Astrocyte (in vitro differentiated cells and primary cell): Measurements from ENCODE around the gene ERGIC2. TPM values are rescaled to one million over a fixed set of nuclear protein-coding genes. Genes with fewer than 3 reads are reported as not detected.

Experiments used
- DNase-seq: peaks from one replicate; pipeline ENCODE4 v3.0.0-alpha.2; 2010; ENCODE audit warnings: low read depth
- FAIRE-seq: peaks from 2 replicates; lab custom pipeline; 2011; peaks lifted over from hg19 to GRCh38; lab: Jason Lieb, UNC
- H2AFZ ChIP-seq: 2 replicates; pipeline ENCODE4 v1.6.0; 2012; ENCODE audit warnings: low read depth, low read length, inconsistent platforms
- H3K27ac ChIP-seq: 2 replicates; pipeline ENCODE4 v1.5.1; 2011; ENCODE audit warnings: low read depth, low read length, inconsistent platforms
- H3K27me3 ChIP-seq: 2 replicates; pipeline ENCODE4 v1.6.0; 2011; ENCODE audit warnings: low read length, inconsistent platforms; ENCODE audit not compliant: insufficient read depth
- H3K36me3 ChIP-seq: 2 replicates; pipeline ENCODE4 v1.5.1; 2011; ENCODE audit warnings: low read length, inconsistent platforms; ENCODE audit not compliant: insufficient read depth
- H3K4me1 ChIP-seq: 2 replicates; pipeline ENCODE4 v1.5.1; 2011; ENCODE audit warnings: low read length, inconsistent platforms; ENCODE audit not compliant: insufficient read depth
- H3K4me2 ChIP-seq: 2 replicates; pipeline ENCODE4 v1.6.0; 2012; ENCODE audit warnings: low read length, inconsistent platforms
- H3K4me3 ChIP-seq: 2 replicates; pipeline ENCODE4 v1.5.1; 2011; ENCODE audit warnings: low read depth, mild to moderate bottlenecking, low read length, inconsistent platforms; ENCODE audit not compliant: insufficient read depth
- H3K79me2 ChIP-seq: 2 replicates; pipeline ENCODE4 v1.6.0; 2012; ENCODE audit warnings: mild to moderate bottlenecking, low read length, inconsistent platforms; ENCODE audit not compliant: insufficient read depth
- H3K9ac ChIP-seq: 2 replicates; pipeline ENCODE4 v1.6.0; 2012; ENCODE audit warnings: mild to moderate bottlenecking, low read length, inconsistent platforms
- H3K9me3 ChIP-seq: 2 replicates; pipeline ENCODE4 v1.5.1; 2012; ENCODE audit warnings: low read depth, mild to moderate bottlenecking, low read length, inconsistent platforms; ENCODE audit not compliant: insufficient read depth
- H4K20me1 ChIP-seq: 2 replicates; pipeline ENCODE4 v1.6.0; 2012; ENCODE audit warnings: low read length, inconsistent platforms; ENCODE audit not compliant: insufficient read depth
- H3K27ac Mint-ChIP-seq: one replicate; pipeline ENCODE4 v1.8.0; 2021; ENCODE audit warnings: mild to moderate bottlenecking, mixed read lengths; ENCODE audit not compliant: unreplicated experiment
- H3K27me3 Mint-ChIP-seq: one replicate; pipeline ENCODE4 v1.8.0; 2021; ENCODE audit warnings: low read depth, mixed read lengths; ENCODE audit not compliant: unreplicated experiment
- H3K36me3 Mint-ChIP-seq: one replicate; pipeline ENCODE4 v1.8.0; 2021; ENCODE audit warnings: low read depth, mixed read lengths; ENCODE audit not compliant: unreplicated experiment
- H3K4me1 Mint-ChIP-seq: one replicate; pipeline ENCODE4 v1.8.0; 2021; ENCODE audit warnings: low read depth, mixed read lengths; ENCODE audit not compliant: unreplicated experiment
- H3K4me3 Mint-ChIP-seq: one replicate; pipeline ENCODE4 v1.8.0; 2021; ENCODE audit warnings: mild to moderate bottlenecking, moderate library complexity, mixed read lengths; ENCODE audit not compliant: unreplicated experiment
- H3K9me3 Mint-ChIP-seq: one replicate; pipeline ENCODE4 v1.8.0; 2021; ENCODE audit warnings: mild to moderate bottlenecking, mixed read lengths; ENCODE audit not compliant: unreplicated experiment
- EZH2 ChIP-seq: IDR thresholded peaks from 2 replicates; pipeline ENCODE4 v1.6.1; 2012; ENCODE audit warnings: mild to moderate bottlenecking, low read length, inconsistent platforms; ENCODE audit not compliant: insufficient read depth
- total RNA-seq: library from RNA; stranded (reverse); gene quantifications from 2 replicates; pipeline ENCODE4 v1.2.1, GENCODE V29; 2021
- TF ChIP-seq, protein P1 (sequence below): IDR thresholded peaks from 2 replicates; pipeline ENCODE4 v1.5.1; 2011; ENCODE audit warnings: low read depth, mild to moderate bottlenecking, inconsistent platforms, low read length, moderate library complexity; ENCODE audit not compliant: insufficient read depth

Gene ERGIC2
- total RNA-seq, 1 donor from 2014 or later: 81.5 TPM

DNA sequence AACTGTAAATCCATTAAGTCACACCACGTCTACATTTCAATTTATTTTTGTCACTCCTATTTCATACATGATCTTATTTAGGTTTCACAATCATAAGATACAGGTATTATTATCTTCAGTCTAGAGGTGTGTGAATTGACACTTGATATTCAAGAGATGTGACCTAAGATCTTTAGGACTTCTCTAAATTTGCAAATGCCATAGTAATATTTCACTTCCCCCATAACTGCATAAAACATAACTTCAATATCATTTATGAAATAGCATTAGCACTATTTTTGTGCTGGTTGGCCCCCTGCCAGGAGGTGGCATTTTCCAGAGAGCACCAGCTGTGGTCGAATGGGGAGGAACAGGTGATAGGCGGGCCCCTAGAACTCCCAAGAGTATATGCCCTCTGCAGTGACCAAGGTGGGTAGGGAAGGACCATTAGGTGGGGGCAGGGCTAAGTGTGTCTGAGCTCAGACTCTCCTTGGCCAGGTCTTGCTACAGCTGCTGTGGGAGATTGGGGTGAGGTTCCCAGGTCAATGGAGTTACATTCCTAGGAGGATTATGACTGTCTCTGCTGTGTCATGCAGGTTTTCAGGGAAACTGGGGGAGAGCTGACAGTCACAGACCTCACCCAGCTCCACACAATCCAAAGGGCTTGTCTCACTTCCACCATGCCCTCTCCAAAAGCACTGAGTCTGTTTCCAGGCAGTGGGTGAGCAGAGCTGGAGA is 49.2 kb upstream of the ERGIC2 start:
- H3K4me3 ChIP-seq: no peak overlapping the region
- no peaks in the 10 kb centered on the region for H3K4me1 ChIP-seq
- H4K20me1 ChIP-seq: no peaks in the 10 kb centered on the region
- H2AFZ ChIP-seq: no peak overlapping the region
- Mint-ChIP-seq H3K36me3 (no peaks in the 10 kb centered on the region), H3K9me3 (no peaks in the 10 kb centered on the region), H3K27ac (peak overlapping the region; percentile 58), H3K4me1 (peaks cover 5% of the 10 kb centered on the region), H3K4me3 (no peak overlapping the region), H3K27me3 (no peaks in the 10 kb centered on the region)
- DNase-seq (no peak), FAIRE-seq (no peak)
- H3K36me3 ChIP-seq: no peaks in the 10 kb centered on the region
- H3K27me3 ChIP-seq: no peaks in the 10 kb centered on the region
- no peak overlapping the region for H3K27ac ChIP-seq
- no peaks in the 10 kb centered on the region for H3K9me3 ChIP-seq
- H3K9ac ChIP-seq: no peak overlapping the region
- H3K4me2 ChIP-seq: no peak overlapping the region
- H3K79me2 ChIP-seq: no peaks in the 10 kb centered on the region
- TF ChIP-seq, protein P1, sequence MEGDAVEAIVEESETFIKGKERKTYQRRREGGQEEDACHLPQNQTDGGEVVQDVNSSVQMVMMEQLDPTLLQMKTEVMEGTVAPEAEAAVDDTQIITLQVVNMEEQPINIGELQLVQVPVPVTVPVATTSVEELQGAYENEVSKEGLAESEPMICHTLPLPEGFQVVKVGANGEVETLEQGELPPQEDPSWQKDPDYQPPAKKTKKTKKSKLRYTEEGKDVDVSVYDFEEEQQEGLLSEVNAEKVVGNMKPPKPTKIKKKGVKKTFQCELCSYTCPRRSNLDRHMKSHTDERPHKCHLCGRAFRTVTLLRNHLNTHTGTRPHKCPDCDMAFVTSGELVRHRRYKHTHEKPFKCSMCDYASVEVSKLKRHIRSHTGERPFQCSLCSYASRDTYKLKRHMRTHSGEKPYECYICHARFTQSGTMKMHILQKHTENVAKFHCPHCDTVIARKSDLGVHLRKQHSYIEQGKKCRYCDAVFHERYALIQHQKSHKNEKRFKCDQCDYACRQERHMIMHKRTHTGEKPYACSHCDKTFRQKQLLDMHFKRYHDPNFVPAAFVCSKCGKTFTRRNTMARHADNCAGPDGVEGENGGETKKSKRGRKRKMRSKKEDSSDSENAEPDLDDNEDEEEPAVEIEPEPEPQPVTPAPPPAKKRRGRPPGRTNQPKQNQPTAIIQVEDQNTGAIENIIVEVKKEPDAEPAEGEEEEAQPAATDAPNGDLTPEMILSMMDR: no peak
- TF ChIP-seq EZH2: no peak

GRCh38 chr12:29428633-29429032 is 47.7 kb upstream of the ERGIC2 start:
- Histone ChIP-seq H3K4me2 (no peak overlapping the region), H3K27me3 (no peaks in the 10 kb centered on the region), H3K9ac (no peak overlapping the region), H3K4me1 (no peaks in the 10 kb centered on the region), H3K79me2 (no peaks in the 10 kb centered on the region), H3K27ac (no peak overlapping the region), H3K36me3 (no peaks in the 10 kb centered on the region), H3K4me3 (no peak overlapping the region), H4K20me1 (no peaks in the 10 kb centered on the region), H3K9me3 (no peaks in the 10 kb centered on the region), H2AFZ (no peak overlapping the region)
- FAIRE-seq (no peak), DNase-seq (peak; percentile 59)
- H3K27me3 Mint-ChIP-seq: no peaks in the 10 kb centered on the region
- peaks cover 5% of the 10 kb centered on the region for H3K4me1 Mint-ChIP-seq
- peaks cover 4% of the 10 kb centered on the region for H3K9me3 Mint-ChIP-seq
- no peaks in the 10 kb centered on the region for H3K36me3 Mint-ChIP-seq
- H3K27ac Mint-ChIP-seq: peak overlapping the region; percentile 20
- no peak overlapping the region for H3K4me3 Mint-ChIP-seq
- no peak for TF ChIP-seq EZH2
- TF ChIP-seq, protein P1: no peak

- no peak overlapping the region for H3K9ac ChIP-seq
- H3K4me3 ChIP-seq: no peak overlapping the region
- Mint-ChIP-seq H3K27me3 (no peaks in the 10 kb centered on the region), H3K4me1 (peaks cover 5% of the 10 kb centered on the region), H3K27ac (peak overlapping the region; percentile 55), H3K4me3 (no peak overlapping the region), H3K9me3 (peaks cover 4% of the 10 kb centered on the region), H3K36me3 (no peaks in the 10 kb centered on the region)
- no peak overlapping the region for H2AFZ ChIP-seq
- H3K79me2 ChIP-seq: no peaks in the 10 kb centered on the region
- H3K4me1 ChIP-seq: no peaks in the 10 kb centered on the region
- H3K4me2 ChIP-seq: no peak overlapping the region
- no peak for TF ChIP-seq EZH2
- TF ChIP-seq, protein P1: no peak
- H3K27me3 ChIP-seq: no peaks in the 10 kb centered on the region
- DNase-seq (no peak), FAIRE-seq (no peak)
- no peaks in the 10 kb centered on the region for H4K20me1 ChIP-seq
- no peak overlapping the region for H3K27ac ChIP-seq
- H3K9me3 ChIP-seq: no peaks in the 10 kb centered on the region
- no peaks in the 10 kb centered on the region for H3K36me3 ChIP-seq
These were observed 47.0 kb upstream of the ERGIC2 start for GRCh38 chr12:29427964-29428363.
